HepG2 (cell line): Measurements from ENCODE around the gene TOR1AIP1. TPM values are rescaled to one million over a fixed set of nuclear protein-coding genes. Genes with fewer than 3 reads are reported as not detected.

ENCODE experiments used
- ARID3A ChIP-seq: IDR thresholded peaks from 2 replicates; pipeline ENCODE4 v1.6.1; 2012; ENCODE audit warnings: low read depth, low read length, improper control_type of control experiment
- ARNT ChIP-seq: fragments of 450-650 bp; IDR thresholded peaks from 2 replicates; pipeline ENCODE4 v1.6.1; 2017
- ATF3 ChIP-seq: sonication (generic); formaldehyde crosslinking; IDR thresholded peaks from 2 replicates; pipeline ENCODE4 v1.4.0; 2020; ENCODE audit warnings: missing genetic modification reagents
- BORCS8-MEF2B ChIP-seq: sonication (generic); formaldehyde crosslinking; IDR thresholded peaks from 2 replicates; pipeline ENCODE4 v1.8.0; 2022; ENCODE audit warnings: mild to moderate bottlenecking, missing genetic modification reagents
- CEBPB ChIP-seq: IDR thresholded peaks from 2 replicates; pipeline ENCODE4 v1.6.1; 2011; ENCODE audit warnings: low read depth, low read length, improper control_type of control experiment, borderline replicate concordance
- CREB3 ChIP-seq: sonication (generic); formaldehyde crosslinking; IDR thresholded peaks from 2 replicates; pipeline ENCODE4 v1.5.0; 2020; ENCODE audit warnings: missing genetic modification reagents
- FOSL1 ChIP-seq: sonication (generic); formaldehyde crosslinking; IDR thresholded peaks from 2 replicates; pipeline ENCODE4 v1.9.0; 2021; ENCODE audit warnings: missing genetic modification reagents, borderline replicate concordance
- FOSL2 ChIP-seq: sonication (generic); formaldehyde crosslinking; IDR thresholded peaks from 2 replicates; pipeline ENCODE4 v1.4.0; 2020; ENCODE audit warnings: missing genetic modification reagents
- FOXA3 ChIP-seq: IDR thresholded peaks from 2 replicates; pipeline ENCODE4 v1.6.1; 2016; ENCODE audit warnings: missing genetic modification reagents, missing compliant biosample characterization
- HNF1A ChIP-seq, 2 experiments: sonication (generic) in 1 of 2; formaldehyde crosslinking in 1 of 2; IDR thresholded peaks; 2 replicates each; pipeline versions ENCODE4 v1.4.0 to v1.6.1; 2016 to 2020; ENCODE audit warnings: borderline replicate concordance in 1 of 2, low read depth in 1 of 2, mild to moderate bottlenecking in 1 of 2, missing genetic modification reagents in 1 of 2
- JUN ChIP-seq: sonication (generic); formaldehyde crosslinking; IDR thresholded peaks from 2 replicates; pipeline ENCODE4 v1.4.0; 2020; ENCODE audit warnings: mild to moderate bottlenecking, missing genetic modification reagents
- JUNB ChIP-seq: sonication (generic); formaldehyde crosslinking; IDR thresholded peaks from 2 replicates; pipeline ENCODE4 v1.8.0; 2022; ENCODE audit warnings: missing genetic modification reagents, mild to moderate bottlenecking, borderline replicate concordance
- JUND ChIP-seq: sonication (generic); formaldehyde crosslinking; IDR thresholded peaks from 2 replicates; pipeline ENCODE4 v1.8.0; 2022; ENCODE audit warnings: mild to moderate bottlenecking, missing genetic modification reagents
- KDM5A ChIP-seq: fragments of 200-600 bp; sonication (generic); IDR thresholded peaks from 2 replicates; pipeline ENCODE4 v1.7.0; 2018; ENCODE audit warnings: antibody characterized with exemption, mild to moderate bottlenecking, low read length, borderline replicate concordance
- MAFF ChIP-seq: IDR thresholded peaks from 2 replicates; pipeline ENCODE4 v1.6.1; 2011; ENCODE audit warnings: low read depth, low read length, improper control_type of control experiment
- MIXL1 ChIP-seq: IDR thresholded peaks from 2 replicates; pipeline ENCODE4 v1.6.1; 2016
- NONO ChIP-seq, 2 experiments: fragments of 450-650 bp in 1 of 2; sonication (generic) in 1 of 2; formaldehyde crosslinking in 1 of 2; IDR thresholded peaks in 1 of 2; conservative IDR thresholded peaks in 1 of 2; 2 replicates each; pipeline versions ENCODE4 v1.6.1 to v1.8.0; 2017 to 2022; ENCODE audit warnings: mild to moderate bottlenecking in 1 of 2, missing genetic modification reagents in 1 of 2, moderate library complexity in 1 of 2
- POLR2A ChIP-seq, 2 experiments: IDR thresholded peaks; 2 replicates each; pipeline ENCODE4 v1.6.1; 2011; ENCODE audit warnings: low read depth in 2 of 2, low read length in 2 of 2, mild to moderate bottlenecking in 1 of 2, moderate library complexity in 1 of 2; ENCODE audit not compliant: insufficient read depth in 1 of 2
- PPARG ChIP-seq: conservative IDR thresholded peaks from 2 replicates; pipeline ENCODE4 v1.6.1; 2016; ENCODE audit warnings: missing biosample characterization, missing genetic modification reagents
- SP2 ChIP-seq: sonication (generic); formaldehyde crosslinking; IDR thresholded peaks from 2 replicates; pipeline ENCODE4 v1.5.1; 2020; ENCODE audit warnings: mild to moderate bottlenecking, missing genetic modification reagents
- SRY ChIP-seq: sonication (generic); formaldehyde crosslinking; IDR thresholded peaks from 2 replicates; pipeline ENCODE4 v1.8.0; 2022; ENCODE audit warnings: mild to moderate bottlenecking, missing genetic modification reagents
- THAP11 ChIP-seq: IDR thresholded peaks from 2 replicates; pipeline ENCODE4 v1.6.1; 2016; ENCODE audit warnings: missing biosample characterization, missing genetic modification reagents
- ZNF12 ChIP-seq: sonication (generic); formaldehyde crosslinking; IDR thresholded peaks from 2 replicates; pipeline ENCODE4 v1.5.0; 2020; ENCODE audit warnings: missing genetic modification reagents
- ZNF589 ChIP-seq: sonication (generic); formaldehyde crosslinking; conservative IDR thresholded peaks from 2 replicates; pipeline ENCODE4 v1.8.0; 2022; ENCODE audit warnings: mild to moderate bottlenecking, moderate library complexity, missing genetic modification reagents
- ZNF749 ChIP-seq: sonication (generic); formaldehyde crosslinking; IDR thresholded peaks from 2 replicates; pipeline ENCODE4 v1.8.0; 2022; ENCODE audit warnings: mild to moderate bottlenecking, missing genetic modification reagents, moderate library complexity, borderline replicate concordance
- ZNF891 ChIP-seq: sonication (generic); formaldehyde crosslinking; IDR thresholded peaks from 2 replicates; pipeline ENCODE4 v1.5.0; 2020; ENCODE audit warnings: mild to moderate bottlenecking, missing genetic modification reagents
- polyA plus RNA-seq, 8 experiments: library from polyadenylated mRNA; depleted of rRNA in 3 of 8; stranded (reverse) in 7 of 8; unstranded in 1 of 8; fragments of >200 nt; fragmentation: Illumina TruSeq in 4 of 8; extraction: Trizol in 4 of 8; gene quantifications; 2 replicates each; pipeline versions ENCODE4 v1.2.1 to v1.2.3, GENCODE V29; 2011 to 2016; ENCODE audit warnings: low read depth in 4 of 8, missing spikeins in 1 of 8, mixed read lengths in 1 of 8; ENCODE audit not compliant: insufficient read depth in 1 of 8
- total RNA-seq, 5 experiments: library from RNA; depleted of rRNA; stranded (reverse); fragments of >200 nt; fragmentation: Illumina TruSeq; extraction: Trizol; gene quantifications; 2 replicates each; pipeline ENCODE4 v1.2.3, GENCODE V29; 2016; ENCODE audit warnings: low read depth in 1 of 5

Gene TOR1AIP1
- total and polyA plus RNA-seq, 2 of the 13 experiments (the other 11 are each of a cell fraction or from before 2014, with no cell fraction given): 15.6 to 29.0 TPM

- TF ChIP-seq HNF1A (IDR thresholded peaks at IDR 0.05; ENCODE audit: low read depth): 0 out of 2 replicates have a peak, but pooled peaks have one; percentile 28
- TF ChIP-seq HNF1A (CRISPR knock-in tag; IDR thresholded peaks at IDR 0.05; ENCODE audit: borderline replicate concordance): no peak; the same call in 1 of the 2 replicates
- TF ChIP-seq POLR2A (IDR thresholded peaks at IDR 0.05; ENCODE audit: insufficient read depth in 1 of 2, low read depth in 2 of 2, low read length in 2 of 2): no peak
- peak; percentile 90; the same call in 1 of the 2 replicates for TF ChIP-seq FOSL2 (CRISPR knock-in tag)
- peak; percentile 98 for TF ChIP-seq CEBPB
- TF ChIP-seq SP2 (CRISPR knock-in tag): no peak
- peak; percentile 30; the same call in 1 of the 2 replicates for TF ChIP-seq ZNF12 (CRISPR knock-in tag)
- no peak for TF ChIP-seq SRY
- peak; percentile 47; the same call in 1 of the 2 replicates for TF ChIP-seq JUNB
- peak; percentile 91 for TF ChIP-seq ARID3A
- TF ChIP-seq JUN: peak; percentile 59
- peak; percentile 35; the same call in 1 of the 2 replicates for TF ChIP-seq MAFF
- TF ChIP-seq THAP11 (CRISPR knock-in tag): peak; percentile 80
- TF ChIP-seq PPARG (CRISPR knock-in tag): 0 out of 2 replicates have a peak, but pooled peaks have one; percentile 7
- TF ChIP-seq JUND (CRISPR knock-in tag): peak; percentile 93
- TF ChIP-seq ATF3: peak; percentile 91
- TF ChIP-seq ZNF891 (CRISPR knock-in tag): no peak
- TF ChIP-seq KDM5A: peak; percentile 37; the same call in 1 of the 2 replicates
- TF ChIP-seq FOXA3 (CRISPR knock-in tag): peak; percentile 50
- no peak for TF ChIP-seq NONO (IDR thresholded peaks at IDR 0.05)
- no peak for TF ChIP-seq NONO (CRISPR knock-in tag; conservative IDR thresholded peaks at IDR 0.05)
- TF ChIP-seq CREB3 (CRISPR knock-in tag): no peak
- TF ChIP-seq ZNF589 (CRISPR knock-in tag): no peak
- TF ChIP-seq BORCS8-MEF2B (CRISPR knock-in tag): no peak
- 0 out of 2 replicates have a peak, but pooled peaks have one; percentile 30 for TF ChIP-seq MIXL1 (CRISPR knock-in tag)
- no peak for TF ChIP-seq ARNT
- peak; percentile 93 for TF ChIP-seq FOSL1 (CRISPR knock-in tag)
- TF ChIP-seq ZNF749 (CRISPR knock-in tag): no peak
These were observed 5.8 kb upstream of the TOR1AIP1 start (continued) for GRCh38 chr1:179876300-179876715.
